Endothelial cell of umbilical vein (primary cell): ENCODE results near the gene C12orf42. TPM values are rescaled to one million over a fixed set of nuclear protein-coding genes. Genes with fewer than 3 reads are reported as not detected.

Source experiments
- BruUV-seq: library from RNA; stranded (reverse); fragments of 400-500 nt; replicated peaks from 2 replicates; lab custom pipeline; 2021; lab: Mats Ljungman, UMichigan
- CTCF ChIA-PET: fragments of 300-600, 350-600 bp; sonication (Branson Sonifier 250); formaldehyde crosslinking; loops from one replicate; lab custom pipeline; 2021; ENCODE audit warnings: antibody characterized with exemption, inconsistent platforms; lab: Charles Lee
- POLR2A ChIA-PET: fragments of 300-600, 350-600 bp; sonication (Branson Sonifier 250); formaldehyde crosslinking; loops from one replicate; lab custom pipeline; 2021; ENCODE audit warnings: antibody characterized with exemption, inconsistent platforms; lab: Charles Lee
- DNase-seq: peaks from one replicate; pipeline ENCODE4 v3.0.0-alpha.2; 2011; ENCODE audit warnings: low read depth, low spot score
- FAIRE-seq: peaks from 2 replicates; lab custom pipeline; 2011; peaks lifted over from hg19 to GRCh38; lab: Jason Lieb, UNC
- H2AFZ ChIP-seq: 2 replicates; pipeline ENCODE4 v1.6.0; 2012; ENCODE audit warnings: low read depth, low read length, control low read depth, inconsistent platforms
- H3K27ac ChIP-seq: 2 replicates; pipeline ENCODE4 v1.5.1; 2011; ENCODE audit warnings: low read depth, mild to moderate bottlenecking, control low read depth, low read length, moderate library complexity; ENCODE audit not compliant: insufficient read depth
- H3K27me3 ChIP-seq, 2 experiments: 2 replicates each; pipeline versions ENCODE4 v1.6.0 to v1.6.1; 2011; ENCODE audit warnings: low read length in 2 of 2, mixed read lengths in 1 of 2; ENCODE audit not compliant: control insufficient read depth in 2 of 2, insufficient read depth in 2 of 2
- H3K36me3 ChIP-seq, 2 experiments: 2 replicates in 1 of 2; 3 replicates in 1 of 2; pipeline ENCODE4 v1.5.1; 2011; ENCODE audit warnings: low read length in 2 of 2, mild to moderate bottlenecking in 1 of 2, moderate library complexity in 1 of 2; ENCODE audit not compliant: control insufficient read depth in 2 of 2, insufficient read depth in 2 of 2; ENCODE audit errors: extremely low read depth in 1 of 2
- H3K4me1 ChIP-seq: 3 replicates; pipeline ENCODE4 v1.5.1; 2011; ENCODE audit warnings: mild to moderate bottlenecking, low read length; ENCODE audit not compliant: control insufficient read depth, insufficient read depth; ENCODE audit errors: extremely low read depth
- H3K4me2 ChIP-seq: 2 replicates; pipeline ENCODE4 v1.6.1; 2011; ENCODE audit warnings: low read length, control low read depth, mixed read lengths; ENCODE audit not compliant: insufficient read depth
- H3K4me3 ChIP-seq, 3 experiments: fragments of 200-600 bp in 1 of 3; sonication (generic), shearing (Covaris generic) in 1 of 3; replicated peaks in 1 of 3; 2 replicates each; pipeline ENCODE4 v1.5.1; 2011 to 2016; ENCODE audit warnings: control low read depth in 3 of 3, low read length in 3 of 3, mild to moderate bottlenecking in 2 of 3, inconsistent platforms in 1 of 3, low read depth in 1 of 3, moderate library complexity in 1 of 3; ENCODE audit not compliant: insufficient read depth in 1 of 3
- H3K79me2 ChIP-seq: 2 replicates; pipeline ENCODE4 v1.6.0; 2012; ENCODE audit warnings: low read length, inconsistent platforms; ENCODE audit not compliant: control insufficient read depth, insufficient read depth
- H3K9ac ChIP-seq: replicated peaks from 2 replicates; pipeline ENCODE3; 2011; ENCODE audit warnings: low read length, control low read depth; ENCODE audit not compliant: insufficient read depth; ENCODE audit errors: extremely low read depth
- H3K9me1 ChIP-seq: replicated peaks from 3 replicates; pipeline ENCODE4 v1.6.0; 2011; ENCODE audit warnings: mild to moderate bottlenecking, low read length; ENCODE audit not compliant: control insufficient read depth, insufficient read depth; ENCODE audit errors: extremely low read depth
- H3K9me3 ChIP-seq: replicated peaks from 2 replicates; pipeline ENCODE4 v1.5.1; 2012; ENCODE audit warnings: low read length, inconsistent platforms; ENCODE audit not compliant: control insufficient read depth, insufficient read depth
- H4K20me1 ChIP-seq: replicated peaks from 2 replicates; pipeline ENCODE3; 2011; ENCODE audit warnings: mild to moderate bottlenecking, low read length; ENCODE audit not compliant: control insufficient read depth, insufficient read depth; ENCODE audit errors: extremely low read depth
- EZH2 ChIP-seq: IDR thresholded peaks from 2 replicates; pipeline ENCODE4 v1.6.1; 2012; ENCODE audit warnings: borderline replicate concordance, low read depth, mild to moderate bottlenecking, moderate library complexity, low read length, inconsistent platforms; ENCODE audit not compliant: severe bottlenecking
- FOS ChIP-seq: IDR thresholded peaks from 2 replicates; pipeline ENCODE4 v1.6.1; 2011; ENCODE audit warnings: mild to moderate bottlenecking, low read length, moderate library complexity, borderline replicate concordance; ENCODE audit not compliant: insufficient read depth
- GATA2 ChIP-seq: IDR thresholded peaks from 2 replicates; pipeline ENCODE4 v1.7.0; 2011; ENCODE audit warnings: low read depth, mild to moderate bottlenecking, moderate library complexity, mixed read lengths, low read length; ENCODE audit not compliant: insufficient read length, insufficient read depth
- JUN ChIP-seq: IDR thresholded peaks from 2 replicates; pipeline ENCODE4 v1.6.1; 2011; ENCODE audit warnings: borderline replicate concordance, low read depth; ENCODE audit not compliant: insufficient read length, insufficient read depth
- MYC ChIP-seq: IDR thresholded peaks from one replicate; pipeline ENCODE4 v1.6.1; 2011; ENCODE audit warnings: mild to moderate bottlenecking, low read depth, low read length
- POLR2A ChIP-seq: IDR thresholded peaks from 2 replicates; pipeline ENCODE4 v1.6.1; 2012; ENCODE audit warnings: low read depth, mild to moderate bottlenecking, control low read depth, low read length
- POLR2AphosphoS5 ChIP-seq: IDR thresholded peaks from 2 replicates; pipeline ENCODE4 v1.6.1; 2012; ENCODE audit warnings: low read depth, mild to moderate bottlenecking, control low read depth, low read length, moderate library complexity; ENCODE audit not compliant: insufficient read depth
- dilution Hi-C: fragments of 300-500 bp; cut with MboI; formaldehyde crosslinking; loops from one replicate; pipeline ENCODE4 v1.15.0; 2019; ENCODE audit warnings: low sequenced_read_pairs; ENCODE audit not compliant: extremely low pct_ligation_motif_present
- intact Hi-C: fragments of 100-400 bp; cut with micrococcal nuclease; formaldehyde crosslinking; loops from one replicate; pipeline ENCODE4 v1.10.0; 2022
- polyA plus RNA-seq, 4 experiments: library from polyadenylated mRNA; depleted of rRNA in 3 of 4; stranded (reverse) in 3 of 4; unstranded in 1 of 4; fragments of >200 nt; gene quantifications; 2 replicates each; pipeline versions ENCODE4 v1.2.1 to v1.2.3, GENCODE V29; 2011 to 2012; ENCODE audit warnings: missing spikeins in 1 of 4
- total RNA-seq: library from RNA; stranded (reverse); gene quantifications from 2 replicates; pipeline ENCODE4 v1.2.3, GENCODE V29; 2021
- TF ChIP-seq, protein P1 (sequence below): IDR thresholded peaks from 2 replicates; pipeline ENCODE4 v1.6.1; 2011; ENCODE audit not compliant: insufficient read depth, insufficient read length
- TF ChIP-seq, protein P2 (sequence below), 2 donors: IDR thresholded peaks; 1 replicate in 1 of 2; 2 replicates in 1 of 2; pipeline ENCODE4 v1.5.1; 2011; ENCODE audit warnings: low read length in 2 of 2, mild to moderate bottlenecking in 2 of 2, moderate library complexity in 2 of 2, control low read depth in 1 of 2, inconsistent platforms in 1 of 2, low read depth in 1 of 2; ENCODE audit not compliant: insufficient read depth in 1 of 2; ENCODE audit errors: extremely low read depth in 1 of 2

C12orf42 gene
- total and polyA plus RNA-seq, 2 donors (not counting 3 experiments of a cell fraction or from before 2014, with no cell fraction given) = not detected

DNA sequence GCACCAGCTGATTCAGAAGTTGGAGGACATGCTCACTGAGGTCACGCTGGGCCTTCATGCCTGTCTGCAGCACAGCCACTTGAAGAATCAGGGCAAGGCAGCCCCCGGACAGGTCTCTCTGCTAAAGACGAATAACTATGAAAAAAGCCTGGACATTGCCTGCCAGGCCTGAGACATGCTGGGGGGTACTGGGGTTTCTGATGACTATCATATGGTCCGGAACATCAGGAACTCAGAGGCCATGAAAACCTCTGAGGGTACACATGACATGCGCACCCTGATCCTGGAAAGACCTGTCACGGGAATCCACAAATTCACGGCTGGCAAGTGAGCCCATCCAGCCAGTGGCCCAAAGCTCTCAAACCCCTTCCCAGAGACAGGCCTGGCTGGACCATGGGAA is 8.8 kb upstream of the C12orf42 start:
- BruUV-seq = no TSS peak
- dilution Hi-C loops (no loop called here), intact Hi-C loops (no loop called here)
- Histone ChIP-seq H3K36me3 (no peaks in the 10 kb centered on the region), H3K4me3 (no peak overlapping the region), H3K4me1 (no peaks in the 10 kb centered on the region), H3K9me3 (no peaks in the 10 kb centered on the region), H2AFZ (no peak overlapping the region), H3K27me3 (no peaks in the 10 kb centered on the region), H3K79me2 (no peaks in the 10 kb centered on the region), H3K27ac (no peak overlapping the region), H3K9me1 (no peaks in the 10 kb centered on the region), H3K9ac (no peak overlapping the region), H4K20me1 (no peaks in the 10 kb centered on the region), H3K4me2 (no peak overlapping the region)
- POLR2A ChIA-PET = no interaction called here
- CTCF ChIA-PET = no interaction called here
- DNase-seq (no peak), FAIRE-seq (no peak)
- TF ChIP-seq, protein P1, sequence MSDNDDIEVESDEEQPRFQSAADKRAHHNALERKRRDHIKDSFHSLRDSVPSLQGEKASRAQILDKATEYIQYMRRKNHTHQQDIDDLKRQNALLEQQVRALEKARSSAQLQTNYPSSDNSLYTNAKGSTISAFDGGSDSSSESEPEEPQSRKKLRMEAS = no peak
- TF ChIP-seq POLR2AphosphoS5 = no peak
- TF ChIP-seq POLR2A = no peak
- no peak for TF ChIP-seq GATA2
- TF ChIP-seq MYC = no peak
- no peak for TF ChIP-seq EZH2
- TF ChIP-seq JUN = no peak
- TF ChIP-seq FOS = no peak
- TF ChIP-seq, protein P2, sequence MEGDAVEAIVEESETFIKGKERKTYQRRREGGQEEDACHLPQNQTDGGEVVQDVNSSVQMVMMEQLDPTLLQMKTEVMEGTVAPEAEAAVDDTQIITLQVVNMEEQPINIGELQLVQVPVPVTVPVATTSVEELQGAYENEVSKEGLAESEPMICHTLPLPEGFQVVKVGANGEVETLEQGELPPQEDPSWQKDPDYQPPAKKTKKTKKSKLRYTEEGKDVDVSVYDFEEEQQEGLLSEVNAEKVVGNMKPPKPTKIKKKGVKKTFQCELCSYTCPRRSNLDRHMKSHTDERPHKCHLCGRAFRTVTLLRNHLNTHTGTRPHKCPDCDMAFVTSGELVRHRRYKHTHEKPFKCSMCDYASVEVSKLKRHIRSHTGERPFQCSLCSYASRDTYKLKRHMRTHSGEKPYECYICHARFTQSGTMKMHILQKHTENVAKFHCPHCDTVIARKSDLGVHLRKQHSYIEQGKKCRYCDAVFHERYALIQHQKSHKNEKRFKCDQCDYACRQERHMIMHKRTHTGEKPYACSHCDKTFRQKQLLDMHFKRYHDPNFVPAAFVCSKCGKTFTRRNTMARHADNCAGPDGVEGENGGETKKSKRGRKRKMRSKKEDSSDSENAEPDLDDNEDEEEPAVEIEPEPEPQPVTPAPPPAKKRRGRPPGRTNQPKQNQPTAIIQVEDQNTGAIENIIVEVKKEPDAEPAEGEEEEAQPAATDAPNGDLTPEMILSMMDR (IDR thresholded peaks at IDR 0.05; ENCODE audit: extremely low read depth in 1 of 2, insufficient read depth in 1 of 2, low read depth in 1 of 2, low read length in 2 of 2) = no peak
